ENCODE data around the gene MFSD11. TPM values are rescaled to one million over a fixed set of nuclear protein-coding genes. Genes with fewer than 3 reads are reported as not detected.

MFSD11 gene
- total RNA-seq, 2 experiments from 2014 or later, result 55.1 to 63.1 TPM

- intact Hi-C loops (cut with micrococcal nuclease; ENCODE audit: unreplicated experiment), result no loop called here
- H3K36me3 ChIP-seq (ENCODE audit: insufficient read depth, low read length), result peaks cover 75% of the 10 kb centered on the region
- BruUV-seq (replicated peaks), result no TSS peak
- H3K27ac ChIP-seq (ENCODE audit: low read depth, low read length, poor library complexity, severe bottlenecking), result peak overlapping the region; percentile 70
- H2AFZ ChIP-seq (ENCODE audit: low read length), result peak overlapping the region; percentile 4; the same call in 1 of the 2 replicates
- H4K20me1 ChIP-seq (ENCODE audit: insufficient read depth, low read length), result no peaks in the 10 kb centered on the region
- ChIA-PET POLR2A (interaction anchor here (0.7 to 1.4 kb wide), 4 partner anchors 9 to 231 kb away, joined by 3 to 4 read pairs (median 3); no protein-coding TSS in a partner anchor), CTCF (ENCODE audit: unreplicated experiment) (interaction anchor here (0.6 kb wide), 1 partner anchor 13 kb away, joined by 3 read pairs; no protein-coding TSS in a partner anchor)
- no peak for DNase-seq (ENCODE audit: low spot score)
- no peaks in the 10 kb centered on the region for H3K9me2 ChIP-seq (ENCODE audit: insufficient read depth, low read length)
- TF ChIP-seq CTCF (conservative IDR thresholded peaks at IDR 0.05; ENCODE audit: low read length) (no peak), EZH2phosphoT487 (IDR thresholded peaks at IDR 0.05; ENCODE audit: borderline replicate concordance, low read depth, low read length) (no peak)
- H3K9me3 ChIP-seq (ENCODE audit: low read length), result no peaks in the 10 kb centered on the region
- H3K79me2 ChIP-seq (ENCODE audit: insufficient read depth, low read depth, low read length), result no peaks in the 10 kb centered on the region; the same call in 1 of the 2 replicates
- H3K4me3 ChIP-seq (ENCODE audit: low read depth, low read length, poor library complexity, severe bottlenecking), result peak overlapping the region; percentile 31
- peaks cover 28% of the 10 kb centered on the region for H3K4me1 ChIP-seq (ENCODE audit: insufficient read depth, low read length, poor library complexity, severe bottlenecking)
- peak overlapping the region; percentile 67 for H3K4me2 ChIP-seq (ENCODE audit: low read length)
These were observed 13.6 kb downstream of the MFSD11 start for GRCh38 chr17:76751416-76751993.

GRCh38 chr17:76752006-76752405 lies 14.1 kb downstream of the MFSD11 start:
- peaks cover 75% of the 10 kb centered on the region for H3K36me3 ChIP-seq (ENCODE audit: insufficient read depth, low read length)
- peak overlapping the region; percentile 4; the same call in 1 of the 2 replicates for H2AFZ ChIP-seq (ENCODE audit: low read length)
- H3K79me2 ChIP-seq (ENCODE audit: insufficient read depth, low read depth, low read length), result no peaks in the 10 kb centered on the region; the same call in 1 of the 2 replicates
- intact Hi-C loops (cut with micrococcal nuclease; ENCODE audit: unreplicated experiment), result no loop called here
- H3K27ac ChIP-seq (ENCODE audit: low read depth, low read length, poor library complexity, severe bottlenecking), result peak overlapping the region; percentile 70
- no peak for TF ChIP-seq EZH2phosphoT487 (IDR thresholded peaks at IDR 0.05; ENCODE audit: borderline replicate concordance, low read depth, low read length)
- no peak for TF ChIP-seq CTCF (conservative IDR thresholded peaks at IDR 0.05; ENCODE audit: low read length)
- no peaks in the 10 kb centered on the region for H3K9me2 ChIP-seq (ENCODE audit: insufficient read depth, low read length)
- peak overlapping the region; percentile 31 for H3K4me3 ChIP-seq (ENCODE audit: low read depth, low read length, poor library complexity, severe bottlenecking)
- POLR2A ChIA-PET, result interaction anchor here (0.5 to 1.4 kb wide), 5 partner anchors 9 to 230 kb away, joined by 3 to 5 read pairs (median 3); no protein-coding TSS in a partner anchor
- H4K20me1 ChIP-seq (ENCODE audit: insufficient read depth, low read length), result no peaks in the 10 kb centered on the region
- peaks cover 28% of the 10 kb centered on the region for H3K4me1 ChIP-seq (ENCODE audit: insufficient read depth, low read length, poor library complexity, severe bottlenecking)
- H3K4me2 ChIP-seq (ENCODE audit: low read length), result peak overlapping the region; percentile 67
- H3K9me3 ChIP-seq (ENCODE audit: low read length), result no peaks in the 10 kb centered on the region
- peak; percentile 84 for DNase-seq (ENCODE audit: low spot score)
- CTCF ChIA-PET (ENCODE audit: unreplicated experiment), result no interaction called here
- no TSS peak for BruUV-seq (replicated peaks)
